GM19023 (cell line): Measurements from ENCODE around the gene SLC22A1.
"Not testable (repeated sequence)": the region's sequence is repeated elsewhere in the genome, so short reads cannot be mapped to it uniquely, and the experiment has no call there.

Experiments used
- ATAC-seq: cut with Tn5 transposase; IDR thresholded peaks from one replicate; pipeline ENCODE4 v1.9.1; 2021; ENCODE audit warnings: mild to moderate bottlenecking, moderate library complexity; ENCODE audit not compliant: unreplicated experiment

SLC22A1 gene

DNA sequence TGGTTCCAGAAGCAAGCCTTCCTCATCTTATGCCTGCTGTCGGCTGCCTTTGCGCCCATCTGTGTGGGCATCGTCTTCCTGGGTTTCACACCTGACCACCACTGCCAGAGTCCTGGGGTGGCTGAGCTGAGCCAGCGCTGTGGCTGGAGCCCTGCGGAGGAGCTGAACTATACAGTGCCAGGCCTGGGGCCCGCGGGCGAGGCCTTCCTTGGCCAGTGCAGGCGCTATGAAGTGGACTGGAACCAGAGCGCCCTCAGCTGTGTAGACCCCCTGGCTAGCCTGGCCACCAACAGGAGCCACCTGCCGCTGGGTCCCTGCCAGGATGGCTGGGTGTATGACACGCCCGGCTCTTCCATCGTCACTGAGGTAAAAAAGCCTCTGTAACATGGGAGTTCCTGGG lies 366 bp downstream of the SLC22A1 start:
- ATAC-seq: no peak

GRCh38 chr6:160122744-160123143 lies 1.1 kb downstream of the SLC22A1 start:
- no peak for ATAC-seq

GRCh38 chr6:160124007-160124406 lies 2.4 kb downstream of the SLC22A1 start:
- no peak for ATAC-seq

- no peak for ATAC-seq
Measured at GRCh38 chr6:160124605-160125004, 3.0 kb downstream of the SLC22A1 start.

DNA sequence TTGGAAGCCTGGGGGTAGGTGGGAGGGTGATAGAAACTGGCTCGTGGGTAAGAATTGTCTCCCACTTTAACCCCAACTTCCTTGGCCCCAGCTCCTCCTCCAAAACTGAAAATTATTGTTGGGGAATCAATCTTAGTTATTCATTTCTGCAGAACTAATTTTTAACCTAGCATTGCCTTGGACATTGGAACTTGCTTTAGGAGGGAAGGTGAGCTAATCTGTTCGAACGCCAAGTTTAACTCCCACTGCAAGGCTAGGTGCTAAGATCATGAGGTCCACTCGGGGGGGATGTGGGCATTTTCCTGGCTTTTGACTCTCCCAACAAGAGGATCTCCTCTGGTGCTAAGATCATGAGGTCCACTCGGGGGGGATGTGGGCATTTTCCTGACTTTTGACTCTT lies 3.5 kb downstream of the SLC22A1 start:
- not testable (repeated sequence) for ATAC-seq

GRCh38 chr6:160127270-160128124 lies 5.9 kb downstream of the SLC22A1 start:
- no peak for ATAC-seq

DNA sequence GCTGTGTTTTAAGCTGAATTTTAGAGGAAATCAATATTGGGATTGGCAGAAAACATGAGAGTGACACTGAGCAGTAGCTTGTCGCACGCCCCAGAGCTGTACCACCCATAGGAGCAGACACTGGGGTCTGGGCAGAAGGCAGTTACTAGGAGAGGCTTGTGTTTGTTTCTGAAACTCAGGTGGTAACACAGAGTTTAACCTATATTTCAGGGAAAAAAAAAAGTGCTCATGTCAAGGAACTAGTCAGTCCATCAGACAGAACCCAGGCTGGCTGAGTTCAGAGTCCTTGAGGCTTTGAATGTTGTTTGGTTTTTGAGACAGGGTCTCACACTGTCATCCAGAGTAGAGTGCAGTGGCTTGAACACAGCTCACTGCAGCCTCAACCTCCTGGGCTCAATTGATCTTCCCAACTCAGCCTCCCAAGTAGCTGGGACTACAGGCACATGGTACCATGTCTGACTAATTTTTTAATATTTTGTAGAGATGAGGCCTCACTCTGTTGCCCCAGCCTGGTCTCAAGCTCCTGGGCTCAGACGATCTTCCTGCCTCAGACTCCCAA lies 6.6 kb downstream of the SLC22A1 start:
- no peak for ATAC-seq

DNA sequence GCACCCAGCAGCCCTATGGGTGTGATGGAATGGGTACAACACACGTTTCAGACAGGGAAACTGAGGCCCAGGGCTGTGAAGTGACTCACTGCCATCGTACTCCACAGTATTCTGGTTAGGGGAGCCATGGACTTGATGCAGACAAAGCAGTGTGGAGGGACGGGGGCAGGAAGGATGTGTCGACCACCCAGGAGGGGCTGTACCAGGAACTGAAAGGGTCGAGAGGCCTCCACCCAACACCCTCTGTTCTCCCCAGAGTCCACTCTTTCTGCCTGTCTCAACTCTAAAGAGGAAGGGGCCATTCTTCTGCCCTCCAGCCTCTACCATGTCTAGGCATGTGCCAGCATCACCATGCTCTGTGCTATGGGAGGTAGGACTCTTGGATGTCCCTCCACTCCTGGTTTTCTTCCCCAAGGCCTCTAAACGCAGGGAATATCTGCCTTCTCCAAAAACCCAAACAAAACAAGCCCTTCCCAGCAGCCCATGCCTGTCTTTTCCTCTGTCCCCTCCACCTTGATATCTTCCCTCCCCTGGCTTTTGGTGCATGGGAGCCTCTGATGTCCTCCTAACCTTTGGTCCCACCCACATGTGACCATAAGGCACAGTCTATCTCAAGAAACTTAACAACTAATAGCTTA lies 7.4 kb downstream of the SLC22A1 start:
- ATAC-seq: no peak

- no peak for ATAC-seq
Measured at GRCh38 chr6:160129881-160130615, 8.4 kb downstream of the SLC22A1 start.

DNA sequence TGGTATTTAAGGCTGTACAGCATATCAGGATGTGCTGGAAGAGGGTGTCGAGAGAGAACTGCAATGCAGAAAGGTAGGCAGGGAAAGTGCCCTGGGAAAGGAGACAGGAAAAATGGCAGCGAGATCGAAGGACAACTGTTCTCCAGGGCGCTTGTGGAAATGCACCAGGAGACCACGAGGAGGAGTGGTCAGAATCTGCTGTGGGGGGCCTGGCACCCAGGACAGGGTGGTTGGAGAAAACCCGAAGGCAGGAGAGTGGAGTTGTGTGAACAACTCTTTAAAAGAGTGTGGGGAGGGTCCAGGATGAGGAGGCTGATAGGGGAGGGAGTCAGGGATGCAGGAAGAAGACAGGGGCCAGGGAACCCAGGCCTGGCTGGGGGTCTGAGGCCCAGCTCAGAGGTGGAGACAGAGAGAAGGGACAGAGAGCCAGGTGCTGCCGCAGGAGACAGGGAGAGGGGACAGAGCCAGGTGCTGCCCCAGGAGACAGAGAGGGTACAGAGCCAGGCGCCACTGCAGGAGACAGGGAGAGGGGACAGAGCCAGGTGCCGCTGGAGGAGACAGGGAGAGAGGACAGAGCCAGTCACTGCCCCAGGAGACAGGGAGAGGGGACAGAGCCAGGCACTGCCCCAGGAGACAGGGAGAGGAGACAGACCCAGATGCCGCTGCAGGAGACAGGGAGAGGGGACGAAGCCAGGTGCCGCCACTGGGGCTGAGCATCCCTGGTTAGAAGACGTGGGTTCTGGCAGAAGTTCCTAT lies 9.3 kb downstream of the SLC22A1 start:
- ATAC-seq: no peak

DNA sequence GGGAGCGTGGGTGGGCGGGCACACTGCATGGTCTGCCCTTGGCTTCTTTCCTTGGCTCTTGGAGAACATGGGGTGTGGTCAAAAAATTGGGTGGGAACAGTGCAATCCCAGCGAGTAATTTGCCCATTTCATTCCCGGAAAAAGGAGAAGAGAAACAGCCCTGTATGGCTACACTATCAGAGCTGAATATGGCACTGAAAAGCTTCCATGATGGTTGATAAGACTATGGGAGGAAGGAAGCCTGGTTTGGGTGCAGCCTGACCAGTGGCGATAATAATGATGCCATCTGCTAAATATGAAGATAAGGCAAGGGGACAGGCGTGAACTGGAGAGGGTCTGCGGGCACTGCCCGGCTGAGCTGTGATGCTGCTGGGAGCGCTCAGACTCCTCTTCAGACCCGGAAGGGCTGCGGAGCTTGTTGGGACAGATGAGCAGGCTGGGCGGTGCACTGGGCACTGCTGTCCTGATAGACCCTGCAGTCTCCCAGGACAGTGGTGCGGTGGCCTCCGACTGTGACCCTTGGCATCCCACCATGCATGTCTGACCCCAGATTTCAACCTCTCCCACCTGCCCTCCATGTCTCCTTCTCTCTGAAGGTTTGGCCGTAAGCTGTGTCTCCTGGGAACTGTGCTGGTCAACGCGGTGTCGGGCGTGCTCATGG lies 10.2 kb downstream of the SLC22A1 start:
- ATAC-seq: no peak

DNA sequence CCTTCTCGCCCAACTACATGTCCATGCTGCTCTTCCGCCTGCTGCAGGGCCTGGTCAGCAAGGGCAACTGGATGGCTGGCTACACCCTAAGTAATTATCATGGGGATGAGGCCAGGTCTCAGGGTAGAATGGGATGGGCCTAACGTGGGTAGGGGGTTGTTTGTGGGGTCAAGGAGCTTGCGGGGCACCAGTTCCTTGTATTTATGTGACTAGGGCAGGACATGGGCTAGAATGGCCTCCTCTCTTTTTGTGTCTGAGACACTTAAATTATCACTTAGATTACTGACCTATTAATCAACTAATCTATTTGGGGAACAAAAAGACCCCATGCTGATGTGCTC lies 10.7 kb downstream of the SLC22A1 start:
- ATAC-seq: no peak

DNA sequence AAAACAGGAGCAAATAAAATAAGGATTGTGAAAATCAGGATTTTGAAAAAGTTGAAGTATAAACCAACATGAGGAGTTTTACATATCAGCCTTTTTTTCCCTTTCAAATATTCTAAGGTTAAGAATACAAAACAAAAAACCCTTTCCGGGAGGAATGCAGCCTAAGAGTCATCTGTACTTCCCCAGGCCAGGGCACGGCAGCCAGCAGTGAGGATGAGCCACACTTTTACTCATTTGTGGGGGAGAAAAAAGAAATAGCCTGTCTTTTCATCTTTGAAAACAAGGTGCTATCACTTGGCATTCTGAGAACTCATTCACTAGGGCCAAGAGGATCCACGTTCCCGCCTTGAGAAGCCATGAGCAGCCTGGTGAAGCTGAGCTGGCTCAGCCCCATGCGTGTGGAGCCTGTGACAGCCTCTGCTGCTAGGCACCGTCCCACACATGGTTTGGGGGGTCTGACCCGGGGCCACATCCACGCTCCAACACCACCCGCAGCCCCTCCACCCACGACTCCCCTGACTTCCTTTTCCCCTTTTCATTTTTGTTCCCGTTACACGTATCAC lies 11.2 kb downstream of the SLC22A1 start:
- ATAC-seq: no peak

DNA sequence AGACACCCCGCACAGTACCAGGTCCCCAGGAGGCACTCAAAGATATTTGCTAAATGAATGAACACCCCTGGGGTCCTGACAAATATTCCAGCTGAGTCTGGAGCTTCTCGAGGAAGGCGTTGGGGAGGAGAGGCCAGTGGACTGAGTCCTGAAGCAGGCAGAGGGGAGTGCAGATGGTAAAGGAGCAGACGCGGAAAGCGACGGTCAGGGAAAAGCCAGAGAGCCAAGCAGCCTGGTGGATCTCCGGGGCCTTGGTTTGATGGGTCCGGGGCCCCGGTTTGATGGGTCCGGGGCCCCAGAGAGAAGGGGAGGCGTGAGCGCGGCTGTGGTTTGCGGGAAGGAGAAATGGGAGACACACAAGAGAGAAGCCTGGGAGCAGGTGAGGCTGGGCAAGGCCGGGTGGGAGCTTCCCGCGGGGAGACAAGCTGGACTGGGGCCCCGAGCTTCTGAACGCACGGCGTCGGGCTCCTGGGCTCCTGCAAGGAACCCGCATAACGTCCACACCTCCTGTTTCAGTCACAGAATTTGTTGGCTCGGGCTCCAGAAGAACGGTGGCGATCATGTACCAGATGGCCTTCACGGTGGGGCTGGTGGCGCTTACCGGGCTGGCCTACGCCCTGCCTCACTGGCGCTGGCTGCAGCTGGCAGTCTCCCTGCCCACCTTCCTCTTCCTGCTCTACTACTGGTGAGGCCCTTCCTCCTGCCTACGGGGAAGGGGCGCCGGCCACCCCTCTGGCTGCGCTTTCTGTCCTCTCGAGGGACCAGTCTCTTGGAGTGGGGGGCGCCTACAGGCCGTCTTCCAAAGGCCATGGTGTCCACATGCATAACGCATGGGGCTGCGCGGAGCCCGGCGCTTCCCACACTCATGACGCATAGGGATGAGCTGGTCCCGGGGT lies 12.1 kb downstream of the SLC22A1 start:
- no peak for ATAC-seq

DNA sequence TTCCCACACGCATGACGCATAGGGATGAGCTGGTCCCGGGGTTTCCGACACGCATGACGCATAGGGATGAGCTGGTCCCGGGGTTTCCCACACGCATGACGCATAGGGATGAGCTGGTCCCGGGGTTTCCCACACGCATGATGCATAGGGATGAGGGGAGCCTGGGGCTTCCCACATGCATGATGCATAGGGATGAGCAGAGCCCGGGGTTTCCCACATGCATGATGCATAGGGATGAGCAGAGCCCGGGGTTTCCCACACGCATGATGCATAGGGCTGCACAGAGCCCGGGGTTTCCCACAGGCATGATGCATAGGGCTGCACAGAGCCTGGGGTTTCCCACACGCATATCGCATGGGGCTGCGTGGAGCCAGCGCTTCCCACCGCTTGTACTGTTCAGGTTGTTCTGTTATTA lies 12.7 kb downstream of the SLC22A1 start:
- ATAC-seq: not testable (repeated sequence)

DNA sequence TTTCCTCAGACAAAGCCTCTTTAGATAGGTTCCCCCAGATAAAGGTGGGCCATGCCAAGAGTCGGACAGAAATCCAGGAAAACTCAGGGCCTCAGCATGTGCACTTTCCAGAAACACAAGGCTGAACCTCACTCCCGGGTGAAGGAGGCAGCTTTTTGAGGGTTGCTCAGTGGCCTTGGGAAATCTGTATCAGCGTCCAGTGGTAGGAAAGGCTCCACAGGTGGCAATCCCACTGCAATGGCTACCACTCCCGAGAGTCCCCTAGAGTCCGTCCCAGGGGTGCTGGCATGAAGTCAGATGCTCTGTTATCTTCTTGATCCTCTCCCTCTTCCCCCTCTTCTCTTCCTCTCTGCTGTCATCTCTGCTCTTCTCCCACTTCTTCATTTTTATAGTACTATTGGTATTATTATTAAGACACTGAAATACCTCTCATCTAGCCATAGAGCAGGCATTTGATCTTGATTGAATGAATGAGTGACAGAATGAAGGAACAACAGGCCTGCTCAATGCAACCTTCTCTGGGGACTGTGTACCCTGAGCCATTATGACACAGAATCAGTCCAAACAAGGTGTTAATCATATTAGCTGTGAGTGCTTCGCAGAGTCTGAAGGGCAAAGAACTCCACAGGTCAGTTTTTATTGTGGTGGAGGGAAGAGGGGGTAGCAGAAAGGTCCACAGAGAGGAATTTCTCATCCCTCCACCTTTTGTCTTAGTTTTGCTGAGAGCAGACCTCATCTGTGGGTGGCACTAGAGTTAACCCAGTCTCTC lies 13.3 kb downstream of the SLC22A1 start:
- no peak for ATAC-seq

DNA sequence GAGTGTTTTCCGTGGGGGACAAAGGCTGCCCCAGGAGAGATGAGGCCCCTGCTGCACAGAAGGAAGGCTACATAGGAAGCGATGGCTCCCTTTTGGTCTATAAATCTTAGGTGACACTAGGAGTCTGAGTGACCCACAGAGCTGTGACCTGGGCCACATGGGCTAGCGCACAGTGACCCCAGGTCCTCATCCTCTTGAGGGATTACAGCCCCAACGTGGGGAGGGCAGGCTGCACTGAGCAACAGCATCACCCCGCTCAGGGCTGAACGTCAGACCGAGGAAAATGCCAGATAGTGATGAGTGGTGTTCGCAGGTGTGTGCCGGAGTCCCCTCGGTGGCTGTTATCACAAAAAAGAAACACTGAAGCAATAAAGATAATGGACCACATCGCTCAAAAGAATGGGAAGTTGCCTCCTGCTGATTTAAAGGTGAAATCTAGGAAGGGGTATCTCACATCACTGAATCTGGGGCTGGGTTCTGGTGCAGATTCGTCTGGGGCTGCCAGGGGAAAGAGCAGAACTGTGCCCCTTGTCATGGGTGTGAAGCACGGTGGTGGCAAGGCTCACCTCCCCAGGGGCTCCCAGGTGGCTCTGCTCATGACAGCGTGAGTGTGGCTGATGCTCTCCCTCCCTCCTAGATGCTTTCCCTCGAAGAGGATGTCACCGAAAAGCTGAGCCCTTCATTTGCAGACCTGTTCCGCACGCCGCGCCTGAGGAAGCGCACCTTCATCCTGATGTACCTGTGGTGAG lies 14.5 kb downstream of the SLC22A1 start:
- ATAC-seq: no peak
